RWPE2 (cell line): Measurements from ENCODE around the gene EZR.
A peak's percentile ranks its signal among the peaks of the same experiment; 100 is the strongest.

ENCODE experiments used
- ATAC-seq: fragments of 200-7000 bp; cut with Tn5 transposase; 3 replicates; pipeline ENCODE4 v1.9.1; 2021; ENCODE audit warnings: low read depth
- DNase-seq: peaks from one replicate; pipeline ENCODE4 v3.0.0-alpha.2; 2020; ENCODE audit warnings: low spot score
- H3K27ac ChIP-seq: fragments of 450-650 bp; 2 replicates; pipeline ENCODE4 v1.5.1; 2017; ENCODE audit warnings: mild to moderate bottlenecking; ENCODE audit not compliant: poor library complexity, severe bottlenecking
- H3K27me3 ChIP-seq: fragments of 250-450 bp; sonication (Bioruptor Pico); 2 replicates; pipeline ENCODE4 v1.5.1; 2021; ENCODE audit warnings: mild to moderate bottlenecking, moderate library complexity; ENCODE audit not compliant: insufficient read depth, poor library complexity, severe bottlenecking
- H3K36me3 ChIP-seq: fragments of 250-450 bp; sonication (Bioruptor Pico); 2 replicates; pipeline ENCODE4 v1.5.1; 2020; ENCODE audit warnings: low read depth, mild to moderate bottlenecking, moderate library complexity
- H3K4me1 ChIP-seq: fragments of 250-450 bp; sonication (Bioruptor Pico); 2 replicates; pipeline ENCODE4 v1.5.1; 2021; ENCODE audit warnings: mild to moderate bottlenecking, moderate library complexity; ENCODE audit not compliant: insufficient read depth, poor library complexity, severe bottlenecking
- H3K4me3 ChIP-seq: fragments of 250-450 bp; sonication (Bioruptor Pico); 2 replicates; pipeline ENCODE4 v1.5.1; 2021; ENCODE audit warnings: mild to moderate bottlenecking, moderate library complexity; ENCODE audit not compliant: severe bottlenecking
- H3K9me3 ChIP-seq: fragments of 250-450 bp; sonication (Bioruptor Pico); 2 replicates; pipeline ENCODE4 v1.5.1; 2021; ENCODE audit warnings: mild to moderate bottlenecking, moderate library complexity; ENCODE audit not compliant: severe bottlenecking
- TF ChIP-seq, protein P1 (sequence below): fragments of 450-650 bp; IDR thresholded peaks from one replicate; pipeline ENCODE4 v1.5.1; 2017; ENCODE audit warnings: mild to moderate bottlenecking, moderate library complexity; ENCODE audit not compliant: poor library complexity, severe bottlenecking

Gene EZR

GRCh38 chr6:158854214-158855101 lies 35.3 kb upstream of the EZR start:
- no peak overlapping the region for H3K4me3 ChIP-seq
- no peaks in the 10 kb centered on the region for H3K9me3 ChIP-seq
- H3K4me1 ChIP-seq = peaks cover 45% of the 10 kb centered on the region
- peak overlapping the region; percentile 98 for H3K27ac ChIP-seq
- TF ChIP-seq, protein P1, sequence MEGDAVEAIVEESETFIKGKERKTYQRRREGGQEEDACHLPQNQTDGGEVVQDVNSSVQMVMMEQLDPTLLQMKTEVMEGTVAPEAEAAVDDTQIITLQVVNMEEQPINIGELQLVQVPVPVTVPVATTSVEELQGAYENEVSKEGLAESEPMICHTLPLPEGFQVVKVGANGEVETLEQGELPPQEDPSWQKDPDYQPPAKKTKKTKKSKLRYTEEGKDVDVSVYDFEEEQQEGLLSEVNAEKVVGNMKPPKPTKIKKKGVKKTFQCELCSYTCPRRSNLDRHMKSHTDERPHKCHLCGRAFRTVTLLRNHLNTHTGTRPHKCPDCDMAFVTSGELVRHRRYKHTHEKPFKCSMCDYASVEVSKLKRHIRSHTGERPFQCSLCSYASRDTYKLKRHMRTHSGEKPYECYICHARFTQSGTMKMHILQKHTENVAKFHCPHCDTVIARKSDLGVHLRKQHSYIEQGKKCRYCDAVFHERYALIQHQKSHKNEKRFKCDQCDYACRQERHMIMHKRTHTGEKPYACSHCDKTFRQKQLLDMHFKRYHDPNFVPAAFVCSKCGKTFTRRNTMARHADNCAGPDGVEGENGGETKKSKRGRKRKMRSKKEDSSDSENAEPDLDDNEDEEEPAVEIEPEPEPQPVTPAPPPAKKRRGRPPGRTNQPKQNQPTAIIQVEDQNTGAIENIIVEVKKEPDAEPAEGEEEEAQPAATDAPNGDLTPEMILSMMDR = no peak
- no peak for DNase-seq
- no peak for ATAC-seq
- no peaks in the 10 kb centered on the region for H3K36me3 ChIP-seq
- H3K27me3 ChIP-seq = no peaks in the 10 kb centered on the region

DNA sequence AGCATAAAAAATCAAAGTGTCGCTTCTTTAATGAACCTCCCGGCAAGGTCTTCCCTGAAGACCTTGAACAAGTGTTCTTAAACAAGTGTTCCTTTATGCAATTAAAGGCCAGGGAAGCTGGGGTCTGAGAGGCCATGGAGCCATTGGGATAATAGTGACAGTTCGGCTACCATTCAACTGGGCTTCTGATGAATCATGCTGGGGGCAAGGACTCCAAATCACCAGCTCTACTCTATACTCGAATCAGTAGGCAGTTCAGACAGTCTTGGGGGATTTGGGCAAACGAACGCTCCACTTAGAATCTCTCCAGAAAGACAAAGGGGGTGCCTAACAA lies 34.7 kb upstream of the EZR start:
- Histone ChIP-seq H3K4me3 (no peak overlapping the region), H3K27me3 (no peaks in the 10 kb centered on the region), H3K27ac (peak overlapping the region; percentile 98), H3K36me3 (no peaks in the 10 kb centered on the region), H3K4me1 (peaks cover 51% of the 10 kb centered on the region), H3K9me3 (no peaks in the 10 kb centered on the region)
- DNase-seq (no peak), ATAC-seq (no peak)
- TF ChIP-seq, protein P1 = no peak

DNA sequence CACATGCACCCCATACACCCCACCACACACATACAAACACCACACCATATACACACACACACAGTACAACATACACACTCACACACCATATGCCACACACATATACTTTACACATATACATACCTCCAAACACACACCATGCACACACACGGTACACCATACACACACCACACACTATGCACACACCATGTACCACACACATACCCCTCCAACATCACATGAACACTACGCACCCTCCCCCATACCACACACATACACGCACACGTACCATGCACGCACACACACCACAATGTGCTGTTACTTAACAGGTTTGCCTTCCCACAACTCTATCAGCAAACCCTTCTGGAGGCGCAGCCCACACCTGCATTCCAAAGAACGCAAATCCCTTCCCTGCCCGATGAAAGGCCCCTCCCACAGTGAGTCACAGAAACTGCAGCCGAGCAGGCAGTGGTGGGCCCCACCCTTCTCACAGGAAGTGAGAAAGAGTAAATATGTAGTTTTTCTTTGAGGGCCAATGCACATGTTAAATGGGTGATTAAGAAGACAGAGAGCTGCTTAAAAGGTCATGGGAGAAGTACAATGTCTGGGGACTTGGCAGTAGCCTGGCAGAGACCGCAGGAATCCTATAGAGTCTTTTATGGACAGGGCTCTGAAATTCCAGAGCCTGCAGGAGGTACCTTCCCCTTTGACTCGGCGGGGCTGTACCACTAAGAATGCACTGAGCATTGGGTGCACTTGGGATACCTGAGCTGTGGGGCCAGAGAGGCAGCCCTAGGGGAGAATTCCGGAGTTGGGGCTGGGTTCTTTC lies 34.1 kb upstream of the EZR start:
- ATAC-seq = peak; percentile 83
- H3K36me3 ChIP-seq = no peaks in the 10 kb centered on the region
- H3K27me3 ChIP-seq = no peaks in the 10 kb centered on the region
- TF ChIP-seq, protein P1 = no peak
- peaks cover 57% of the 10 kb centered on the region for H3K4me1 ChIP-seq
- H3K9me3 ChIP-seq = no peaks in the 10 kb centered on the region
- H3K27ac ChIP-seq = peak overlapping the region; percentile 98
- DNase-seq = peak; percentile 99
- H3K4me3 ChIP-seq = no peak overlapping the region

GRCh38 chr6:158852312-158853071 lies 33.3 kb upstream of the EZR start:
- TF ChIP-seq, protein P1 = no peak
- DNase-seq = no peak
- no peak for ATAC-seq
- Histone ChIP-seq H3K4me3 (no peak overlapping the region), H3K36me3 (no peaks in the 10 kb centered on the region), H3K27me3 (no peaks in the 10 kb centered on the region), H3K4me1 (peaks cover 65% of the 10 kb centered on the region), H3K9me3 (no peaks in the 10 kb centered on the region), H3K27ac (peak overlapping the region; percentile 98)
